Measurements from ENCODE around the gene JARID2.
A peak's percentile ranks its signal among the peaks of the same experiment; 100 is the strongest.

The JARID2 gene

GRCh38 chr6:15349379-15349778 lies 103.5 kb downstream of the JARID2 start:
- no peak for DNase-seq (ENCODE audit: low read depth, low spot score)
- H3K4me3 ChIP-seq (ENCODE audit: low read depth, low read length) = no peak overlapping the region
- no peak for TF ChIP-seq CTCF (IDR thresholded peaks at IDR 0.05; ENCODE audit: low read depth, low read length)
- in situ Hi-C loops (cut with HindIII; ENCODE audit: low sequenced_read_pairs) = no loop called here

- no peak overlapping the region for H3K4me3 ChIP-seq (ENCODE audit: low read depth, low read length)
- DNase-seq (ENCODE audit: low read depth, low spot score) = no peak
- in situ Hi-C loops (cut with HindIII; ENCODE audit: low sequenced_read_pairs) = no loop called here
- TF ChIP-seq CTCF (IDR thresholded peaks at IDR 0.05; ENCODE audit: low read depth, low read length) = no peak
These were observed 104.7 kb downstream of the JARID2 start for GRCh38 chr6:15350386-15351083.

GRCh38 chr6:15351631-15352030 lies 105.8 kb downstream of the JARID2 start:
- no peak overlapping the region for H3K4me3 ChIP-seq (ENCODE audit: low read depth, low read length)
- no peak for TF ChIP-seq CTCF (IDR thresholded peaks at IDR 0.05; ENCODE audit: low read depth, low read length)
- in situ Hi-C loops (cut with HindIII; ENCODE audit: low sequenced_read_pairs) = no loop called here
- DNase-seq (ENCODE audit: low read depth, low spot score) = peak; percentile 80

GRCh38 chr6:15352220-15352619 lies 106.4 kb downstream of the JARID2 start:
- DNase-seq (ENCODE audit: low read depth, low spot score) = no peak

GRCh38 chr6:15352845-15353244 lies 107.0 kb downstream of the JARID2 start:
- TF ChIP-seq CTCF (IDR thresholded peaks at IDR 0.05; ENCODE audit: low read depth, low read length) = no peak
- in situ Hi-C loops (cut with HindIII; ENCODE audit: low sequenced_read_pairs) = no loop called here
- DNase-seq (ENCODE audit: low read depth, low spot score) = no peak
- no peak overlapping the region for H3K4me3 ChIP-seq (ENCODE audit: low read depth, low read length)

More at GRCh38 chr6:15352220-15352619, 106.4 kb downstream of the JARID2 start:
- TF ChIP-seq CTCF (IDR thresholded peaks at IDR 0.05; ENCODE audit: low read depth, low read length) = no peak
- no peak overlapping the region for H3K4me3 ChIP-seq (ENCODE audit: low read depth, low read length)
- in situ Hi-C loops (cut with HindIII; ENCODE audit: low sequenced_read_pairs) = no loop called here

GRCh38 chr6:15355683-15356099 lies 109.8 kb downstream of the JARID2 start:
- in situ Hi-C loops (cut with HindIII; ENCODE audit: low sequenced_read_pairs) = no loop called here
- H3K4me3 ChIP-seq (ENCODE audit: low read depth, low read length) = no peak overlapping the region
- peak; percentile 36 for DNase-seq (ENCODE audit: low read depth, low spot score)
- no peak for TF ChIP-seq CTCF (IDR thresholded peaks at IDR 0.05; ENCODE audit: low read depth, low read length)
